GM18498 (cell line): ENCODE results near the gene POLR1C.
"Not testable (repeated sequence)": the region's sequence is repeated elsewhere in the genome, so short reads cannot be mapped to it uniquely, and the experiment has no call there.

Experiments
- ATAC-seq: cut with Tn5 transposase; IDR thresholded peaks from one replicate; pipeline ENCODE4 v1.9.1; 2021; ENCODE audit warnings: mild to moderate bottlenecking, moderate library complexity; ENCODE audit not compliant: unreplicated experiment

The POLR1C gene

DNA sequence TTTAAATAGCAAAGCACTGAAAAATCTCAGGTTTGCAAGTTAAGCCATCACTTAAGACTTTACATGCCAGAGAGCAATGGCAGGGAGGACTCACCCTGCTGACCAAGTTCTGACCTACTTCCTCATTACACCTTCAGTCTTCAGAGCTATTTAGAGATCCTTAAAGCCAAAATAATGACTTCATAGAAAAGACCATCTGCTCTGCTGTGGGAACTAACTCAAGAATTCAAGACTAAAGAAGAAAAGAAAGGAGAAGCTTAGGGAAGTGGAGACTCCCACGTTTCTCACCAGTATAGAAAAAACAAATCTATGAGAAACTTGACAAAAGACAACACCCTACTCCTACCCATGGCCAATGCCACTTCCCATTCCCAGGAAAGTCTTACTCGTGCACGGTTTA is 30.3 kb downstream of the POLR1C start:
- no peak for ATAC-seq

DNA sequence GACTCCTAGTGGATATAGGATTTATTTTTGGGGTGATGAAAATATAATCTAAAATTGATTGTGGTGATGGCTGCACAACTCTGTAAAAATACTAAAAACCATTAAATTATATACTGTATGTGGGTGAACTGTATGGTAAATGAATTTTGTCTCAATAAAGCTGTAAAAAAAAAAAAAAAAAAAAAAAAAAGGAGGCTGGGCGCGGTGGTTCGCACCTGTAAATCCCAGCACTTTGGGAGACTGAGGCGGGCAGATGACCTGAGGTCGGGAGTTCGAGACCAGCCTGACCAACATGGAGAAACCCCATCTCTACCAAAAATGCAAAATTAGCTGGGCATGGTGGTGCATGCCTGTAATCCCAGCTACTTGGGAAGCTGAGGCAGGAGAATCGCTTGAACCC is 40.7 kb downstream of the POLR1C start:
- not testable (repeated sequence) for ATAC-seq

DNA sequence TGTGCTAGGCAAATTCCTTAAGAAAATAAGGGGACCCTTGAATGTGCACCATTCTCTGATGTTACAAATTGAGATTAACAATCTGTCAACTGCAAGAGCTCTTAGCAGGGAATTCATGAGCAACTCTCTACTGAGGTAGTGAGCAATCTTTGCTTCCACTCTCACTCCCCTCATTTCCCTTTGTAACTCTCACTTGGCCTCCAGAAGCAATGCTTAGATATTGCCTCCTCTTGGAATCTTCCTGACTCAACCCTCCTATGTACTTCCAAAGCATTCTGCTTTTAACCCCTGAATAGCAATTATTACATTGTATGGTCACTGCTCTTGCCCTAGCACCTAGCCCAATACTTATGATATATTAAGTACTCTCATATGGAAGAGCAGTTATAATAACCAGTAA is 42.4 kb downstream of the POLR1C start:
- ATAC-seq = no peak

DNA sequence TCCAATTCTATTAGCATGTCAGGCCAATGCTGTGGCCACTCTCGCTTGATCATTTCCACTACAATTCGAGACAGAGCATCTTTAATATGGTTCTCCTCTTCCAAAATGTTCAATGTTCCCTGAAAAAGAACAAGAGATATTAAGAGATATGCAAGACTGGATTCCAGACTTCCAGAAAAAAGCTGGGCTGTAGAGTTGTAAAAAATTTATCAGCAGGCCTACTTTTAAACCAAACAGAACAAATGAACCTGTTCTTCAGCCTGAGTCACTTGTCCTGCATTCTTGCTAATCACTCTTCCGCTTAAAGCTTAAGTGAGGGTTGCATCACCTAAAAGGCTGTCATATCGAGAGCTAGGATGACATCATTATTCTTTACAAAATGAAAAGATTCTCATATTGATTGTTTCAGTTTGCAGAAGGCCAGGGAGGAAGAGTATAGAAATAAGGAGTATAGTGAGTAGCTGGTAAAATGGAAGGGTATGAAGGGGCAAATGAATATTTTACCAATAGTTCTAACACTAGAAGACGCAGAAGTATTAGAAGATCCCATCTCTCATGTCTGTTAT is 54.1 kb downstream of the POLR1C start:
- no peak for ATAC-seq
